ENCODE data around the gene DHRS1.
A peak's percentile ranks its signal among the peaks of the same experiment; 100 is the strongest.

The DHRS1 gene

GRCh38 chr14:24309538-24310264 is 10.1 kb upstream of the DHRS1 start, which contains the start of gene LTB4R2:
Gene LTB4R2, plus strand, starts transcription at chr14:24310140. Its CDS starts 525 bp downstream, at chr14:24310665.
- DNase-seq (ENCODE audit: low spot score): no peak

GRCh38 chr14:24308342-24309124 is 9.0 kb upstream of the DHRS1 start:
- no peak for DNase-seq (ENCODE audit: low spot score)

GRCh38 chr14:24307575-24308341 is 8.2 kb upstream of the DHRS1 start, which contains the start of gene CIDEB:
Gene CIDEB, minus strand, starts transcription at chr14:24307977. Its CDS starts 119 bp downstream, at chr14:24307858.
- peak; percentile 43 for DNase-seq (ENCODE audit: low spot score)

- DNase-seq (ENCODE audit: low spot score): no peak
Measured at GRCh38 chr14:24307156-24307574, 7.6 kb upstream of the DHRS1 start.

GRCh38 chr14:24304019-24304387 is 4.4 kb upstream of the DHRS1 start:
- DNase-seq (ENCODE audit: low spot score): no peak

- no peak for DNase-seq (ENCODE audit: low spot score)
Measured at GRCh38 chr14:24300326-24300980, 873 bp upstream of the DHRS1 start.

- no peak for DNase-seq (ENCODE audit: low spot score)
Measured at GRCh38 chr14:24298892-24299254, 707 bp downstream of the DHRS1 start.

- DNase-seq (ENCODE audit: low spot score): no peak
Measured at GRCh38 chr14:24297190-24297964, 2.2 kb downstream of the DHRS1 start.

GRCh38 chr14:24296341-24297157 is 3.0 kb downstream of the DHRS1 start:
- DNase-seq (ENCODE audit: low spot score): peak; percentile 60

GRCh38 chr14:24293525-24293924 is 6.1 kb downstream of the DHRS1 start:
- no peak for DNase-seq (ENCODE audit: low spot score)

GRCh38 chr14:24292118-24292807 is 7.3 kb downstream of the DHRS1 start:
- DNase-seq (ENCODE audit: low spot score): no peak

- no peak for DNase-seq (ENCODE audit: low spot score)
Measured at GRCh38 chr14:24291446-24292117, 8.0 kb downstream of the DHRS1 start.

GRCh38 chr14:24290746-24291145 is 8.8 kb downstream of the DHRS1 start:
- DNase-seq (ENCODE audit: low spot score): no peak

- no peak for DNase-seq (ENCODE audit: low spot score)
Measured at GRCh38 chr14:24289649-24290280, 9.8 kb downstream of the DHRS1 start.

GRCh38 chr14:24286996-24287395 is 12.6 kb downstream of the DHRS1 start:
- DNase-seq (ENCODE audit: low spot score): no peak

GRCh38 chr14:24285351-24285750 is 14.2 kb downstream of the DHRS1 start:
- DNase-seq (ENCODE audit: low spot score): no peak

- DNase-seq (ENCODE audit: low spot score): no peak
Measured at GRCh38 chr14:24284501-24285035, 15.0 kb downstream of the DHRS1 start.

- DNase-seq (ENCODE audit: low spot score): no peak
Measured at GRCh38 chr14:24283796-24284460, 15.7 kb downstream of the DHRS1 start.

All from globus pallidus (tissue), 1 donor.